ENCODE data around the gene FLNA.

GRCh38 chrX:154308108-154308946 is 66.1 kb downstream of the FLNA start:
- TF ChIP-seq CTCF (IDR thresholded peaks at IDR 0.05 in 8 of 11, conservative IDR thresholded peaks at IDR 0.05 in 3 of 11): peak; percentile 71 to 91 (median 87)
- no peak for TF ChIP-seq POLR2A (IDR thresholded peaks at IDR 0.05)
- TF ChIP-seq POLR2AphosphoS5 (IDR thresholded peaks at IDR 0.05): peak in 1 of 3 donors; percentile 13
